ENCODE data around the gene RNASE9.
"Not testable (repeated sequence)": the region's sequence is repeated elsewhere in the genome, so short reads cannot be mapped to it uniquely, and the experiment has no call there.

Gene RNASE9

GRCh38 chr14:20560961-20561360, at the start of gene RNASE9:
Gene RNASE9 (minus strand): TSS chr14:20561047.
- no peak for DNase-seq (ENCODE audit: low read depth)

- peak; percentile 69 for DNase-seq (ENCODE audit: low read depth)
Measured at GRCh38 chr14:20610002-20610765, 49.3 kb upstream of the RNASE9 start.

DNA sequence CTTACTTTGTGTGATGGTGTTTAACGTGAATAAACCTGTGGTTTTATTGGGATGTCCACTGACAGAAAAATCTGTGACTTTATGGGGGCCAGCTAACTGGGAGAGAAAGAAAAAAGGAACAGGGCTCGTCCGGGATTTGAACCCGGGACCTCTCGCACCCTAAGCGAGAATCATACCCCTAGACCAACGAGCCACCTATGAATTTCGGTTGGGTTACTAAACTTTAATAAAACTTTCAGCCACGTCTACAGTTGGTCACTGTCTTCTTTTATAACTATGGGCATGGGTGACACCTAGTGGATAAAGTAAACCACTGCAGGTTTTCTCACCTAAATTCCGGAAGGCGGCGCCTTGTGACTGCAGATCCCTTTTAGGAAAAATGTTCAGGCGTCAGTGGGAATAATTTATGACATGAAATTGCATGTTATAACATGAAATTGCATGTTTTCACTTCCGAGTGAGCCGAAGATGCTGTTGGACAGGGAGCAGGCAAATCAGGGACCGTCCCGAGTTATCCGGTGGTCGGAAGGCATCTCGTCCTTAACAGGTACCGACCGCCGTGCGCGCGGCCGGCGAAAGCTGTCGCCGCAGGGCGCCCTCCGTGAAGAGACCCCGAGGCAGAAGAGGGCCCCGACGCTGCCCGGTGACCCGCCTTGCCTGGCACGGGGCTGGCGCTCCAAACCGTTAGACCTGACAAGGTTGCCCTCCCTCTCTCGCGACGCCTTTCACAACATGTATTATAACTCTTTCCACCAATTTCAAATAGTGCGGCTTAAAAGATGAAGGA, 48.6 kb upstream of the RNASE9 start:
- DNase-seq (ENCODE audit: low read depth) = no peak

- no peak for DNase-seq (ENCODE audit: low read depth)
Measured at GRCh38 chr14:20608383-20609110, 47.7 kb upstream of the RNASE9 start.

DNA sequence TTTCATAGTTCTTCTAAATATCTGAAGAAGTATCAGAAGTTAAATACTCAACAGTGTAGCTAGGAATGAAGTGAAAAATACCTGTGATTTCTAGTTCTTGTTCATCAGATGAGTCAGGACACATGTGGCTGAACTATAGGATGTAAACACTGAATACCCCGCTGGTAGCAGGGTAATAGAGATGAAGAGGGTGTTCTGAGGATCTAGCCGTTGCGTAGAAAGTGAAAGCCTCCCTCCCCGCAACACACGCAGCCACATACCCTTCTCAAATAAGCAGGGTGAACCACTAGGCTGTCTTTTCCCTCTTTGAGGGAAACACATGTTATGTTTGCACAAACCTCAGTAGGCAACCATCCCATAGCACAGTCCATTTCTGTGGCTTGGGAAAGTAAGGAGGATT, 46.8 kb upstream of the RNASE9 start:
- no peak for DNase-seq (ENCODE audit: low read depth)

DNA sequence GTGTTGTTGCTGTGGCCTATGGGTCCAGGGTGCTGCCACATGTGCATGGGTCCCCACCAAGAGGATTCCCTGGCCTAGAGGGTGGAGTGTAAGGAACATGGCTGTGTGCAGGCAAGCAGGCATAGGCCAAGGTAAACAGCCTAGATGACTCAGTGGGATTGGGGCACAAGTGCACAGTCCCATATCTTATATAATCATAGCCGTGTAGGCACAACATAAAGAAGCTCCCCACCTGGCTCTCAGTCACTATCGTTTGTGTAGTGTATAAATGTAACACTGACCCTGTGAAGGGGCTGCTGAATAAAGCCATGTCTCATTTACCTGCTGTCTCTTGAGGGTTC, 46.0 kb upstream of the RNASE9 start:
- DNase-seq (ENCODE audit: low read depth) = no peak

GRCh38 chr14:20606190-20606901, 45.5 kb upstream of the RNASE9 start:
- DNase-seq (ENCODE audit: low read depth) = no peak

- no peak for DNase-seq (ENCODE audit: low read depth)
Measured at GRCh38 chr14:20603813-20604690, 43.2 kb upstream of the RNASE9 start.

GRCh38 chr14:20602583-20602982, 41.7 kb upstream of the RNASE9 start:
- DNase-seq (ENCODE audit: low read depth) = no peak

- DNase-seq (ENCODE audit: low read depth) = no peak
Measured at GRCh38 chr14:20601522-20601921, 40.7 kb upstream of the RNASE9 start.

DNA sequence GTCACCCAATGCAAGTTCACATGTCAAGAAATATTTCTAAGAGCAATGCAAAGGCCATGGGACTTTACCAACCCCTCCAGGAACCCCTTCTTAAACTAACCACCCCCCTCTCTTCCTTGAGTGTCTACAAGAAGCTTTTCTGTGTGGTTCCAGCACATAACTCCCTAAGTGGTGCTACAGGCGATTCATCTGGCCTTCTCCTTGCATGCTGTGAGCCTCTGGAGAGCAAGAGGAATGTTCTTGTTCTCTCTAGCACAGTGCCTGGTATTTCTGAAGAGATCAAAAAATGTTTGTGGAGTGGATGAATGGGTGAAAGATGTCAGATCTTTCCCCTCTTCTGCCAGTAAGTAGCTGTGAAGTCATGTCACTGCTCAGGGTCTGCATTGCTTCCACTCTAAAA, 36.3 kb upstream of the RNASE9 start:
- no peak for DNase-seq (ENCODE audit: low read depth)

DNA sequence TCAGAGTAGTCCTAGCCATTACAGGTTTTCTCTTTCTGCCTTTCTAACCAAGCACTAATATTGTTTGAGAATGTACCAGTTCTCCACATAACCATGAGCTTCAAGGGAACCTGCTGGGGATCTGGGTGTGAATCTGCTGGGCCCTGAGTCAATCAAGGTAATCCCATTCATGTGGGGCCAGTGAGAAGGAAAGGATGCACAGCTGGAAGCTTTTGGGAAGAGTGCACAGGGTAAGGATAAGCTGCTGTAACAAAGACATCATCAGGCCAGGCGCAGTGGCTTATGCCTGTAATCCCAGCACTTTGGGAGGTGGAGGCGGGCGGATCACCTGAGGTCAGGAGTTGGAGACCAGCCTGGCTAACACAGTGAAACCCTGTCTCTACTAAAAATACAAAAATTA, 34.9 kb upstream of the RNASE9 start:
- DNase-seq (ENCODE audit: low read depth) = not testable (repeated sequence)

DNA sequence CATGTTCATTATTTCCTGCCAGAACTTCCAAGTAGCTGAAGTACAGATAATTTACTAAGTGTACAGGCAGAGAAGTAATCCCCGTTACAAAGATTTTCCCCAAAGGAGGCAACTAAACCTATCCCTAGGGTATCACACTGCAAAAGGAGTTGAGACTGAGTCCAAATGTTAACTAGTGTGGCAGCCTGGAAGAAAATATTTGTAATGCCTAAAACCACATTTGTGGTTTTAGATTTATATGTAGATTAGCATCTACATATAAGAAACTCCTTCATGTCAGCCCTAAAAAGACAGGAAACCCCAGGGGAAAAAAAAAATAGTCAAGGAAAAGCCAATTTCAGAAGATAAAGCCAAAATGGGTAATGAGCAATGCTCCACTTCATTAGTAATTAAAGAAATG, 31.7 kb upstream of the RNASE9 start:
- no peak for DNase-seq (ENCODE audit: low read depth)

DNA sequence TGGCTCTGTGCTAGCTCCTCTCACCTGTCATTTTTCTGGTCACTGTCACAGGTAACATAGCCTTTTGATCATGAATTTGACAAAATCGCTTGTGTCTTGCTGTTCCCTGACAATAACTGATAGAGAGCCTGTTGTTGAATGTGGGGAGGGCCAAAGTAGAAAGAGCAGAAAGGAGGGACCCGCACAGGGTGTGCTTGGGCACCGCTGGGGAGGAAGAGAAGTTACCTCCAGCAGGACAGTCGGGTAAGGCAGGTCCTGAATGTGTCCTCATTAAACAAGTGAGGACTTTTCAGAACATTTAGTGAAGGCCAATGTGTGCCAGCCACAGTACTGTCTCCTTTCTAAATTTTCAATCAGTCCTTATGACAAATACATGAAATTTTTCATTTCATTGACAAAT, 30.4 kb upstream of the RNASE9 start, which contains the start of gene RNASE12:
RNASE12 (minus strand) TSS at position 142 of the 400 bp plus-strand sequence. CDS start 653 bp downstream, outside the sequence.
- no peak for DNase-seq (ENCODE audit: low read depth)

DNA sequence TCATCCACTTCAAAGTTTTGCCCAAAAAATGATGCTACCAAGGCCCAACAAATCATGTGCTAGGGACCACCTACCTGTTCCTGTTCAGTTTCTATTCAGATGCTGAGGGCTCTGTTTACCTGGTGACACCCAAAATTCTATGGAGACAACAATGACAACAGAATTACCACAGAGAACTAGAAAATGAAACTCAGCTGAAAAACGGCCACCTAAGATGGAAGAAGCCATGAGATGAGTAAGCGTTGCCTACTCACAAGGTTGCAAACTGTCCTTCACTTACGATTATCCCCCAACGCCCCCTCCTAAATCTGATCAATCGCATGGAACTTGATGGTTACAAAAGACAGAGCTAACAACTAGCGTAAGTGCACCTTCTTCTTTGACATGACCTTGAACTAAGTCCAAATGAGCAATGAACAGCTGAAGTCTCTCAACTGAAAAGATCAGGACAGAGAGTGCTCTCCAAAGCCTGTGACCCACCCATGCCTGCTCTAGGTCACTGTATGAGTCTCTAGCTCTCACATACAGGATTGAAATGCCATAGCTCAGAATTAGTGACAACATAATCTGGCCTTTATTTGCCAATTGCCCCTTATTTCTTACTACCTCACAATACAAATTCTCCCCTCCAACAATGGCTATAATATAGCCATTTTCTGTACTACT, 26.8 kb upstream of the RNASE9 start, which contains the start of gene RNASE11:
RNASE11 (minus strand) TSS at position 513 of the 666 bp plus-strand sequence.
- no peak for DNase-seq (ENCODE audit: low read depth)

DNA sequence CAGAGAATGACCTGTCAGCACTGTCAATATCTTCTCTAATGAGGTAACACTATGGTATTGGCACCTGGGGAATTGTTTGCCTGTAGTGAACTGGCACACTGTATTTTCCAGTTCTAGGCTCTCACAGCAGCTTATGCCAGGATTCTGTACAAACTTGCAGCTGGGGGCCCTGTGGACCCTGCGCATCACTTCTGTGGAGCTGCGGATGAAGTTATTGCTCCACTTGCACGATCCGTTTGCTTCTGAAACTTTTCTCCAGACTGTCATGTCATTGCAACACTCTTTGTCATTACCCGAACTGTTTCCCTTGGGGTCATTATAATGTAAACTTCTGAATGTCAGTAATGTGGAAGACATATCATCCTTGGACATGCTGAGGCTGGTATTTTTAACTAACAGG, 23.1 kb upstream of the RNASE9 start:
- no peak for DNase-seq (ENCODE audit: low read depth)

DNA sequence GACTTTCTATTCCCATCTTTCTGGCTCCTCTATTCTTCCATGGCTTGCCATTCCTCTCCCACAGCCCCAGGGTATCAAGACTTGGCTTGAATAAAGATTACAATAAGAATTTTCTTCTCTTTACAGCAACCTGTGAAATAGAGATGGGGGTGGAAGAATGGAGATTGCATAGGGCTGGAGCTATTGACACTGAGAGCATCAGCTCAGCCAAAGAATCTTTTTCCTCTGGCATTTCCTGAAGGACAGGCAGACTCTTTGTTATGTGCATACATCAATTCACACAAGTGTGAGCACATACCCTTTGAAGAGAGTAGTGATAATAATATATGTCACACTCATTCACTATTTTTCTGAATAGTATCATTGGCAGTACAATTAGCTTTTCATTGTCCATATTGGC, 22.3 kb upstream of the RNASE9 start:
- DNase-seq (ENCODE audit: low read depth) = no peak

- DNase-seq (ENCODE audit: low read depth) = no peak
Measured at GRCh38 chr14:20580242-20580641, 19.4 kb upstream of the RNASE9 start.

DNA sequence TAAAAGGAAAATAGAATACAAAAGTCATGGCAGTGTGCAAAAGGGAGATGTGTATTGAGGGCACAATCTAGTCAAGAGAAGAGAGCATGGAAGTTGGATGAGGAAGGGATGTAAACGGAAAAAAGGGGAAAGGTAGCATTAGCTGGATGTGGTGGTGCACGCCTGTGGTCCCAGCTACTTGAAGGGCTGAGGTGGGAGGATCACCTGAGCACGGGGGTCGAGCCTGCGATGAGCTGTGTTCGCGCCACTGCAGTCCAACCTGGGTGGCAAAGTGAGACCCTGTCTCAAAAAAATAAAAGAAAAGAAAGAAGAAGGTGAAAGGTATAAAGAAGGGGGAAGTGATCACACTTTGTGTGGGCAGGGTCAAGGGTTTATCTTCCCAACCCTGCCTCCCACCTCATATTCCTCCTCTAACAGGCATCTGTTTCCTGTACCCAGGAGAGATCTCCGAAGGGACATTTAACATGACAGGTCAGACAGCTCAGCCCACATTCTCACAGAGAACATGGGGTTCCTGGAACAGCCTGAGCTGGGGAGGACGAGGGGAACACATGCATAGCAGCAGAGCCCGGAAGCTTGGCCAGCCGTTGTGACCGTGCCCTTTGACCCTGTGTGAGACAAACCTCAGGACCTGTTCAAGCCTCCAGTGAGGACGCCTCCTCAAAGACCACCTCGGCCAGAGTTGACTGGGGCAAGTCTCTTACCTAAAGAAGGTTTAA, 18.1 kb upstream of the RNASE9 start:
- DNase-seq (ENCODE audit: low read depth) = no peak

GRCh38 chr14:20578325-20578724, 17.5 kb upstream of the RNASE9 start:
- DNase-seq (ENCODE audit: low read depth) = no peak
